GM21381 (cell line): ENCODE results near the gene SHC1.
A peak's percentile ranks its signal among the peaks of the same experiment; 100 is the strongest.

Source experiments
- ATAC-seq: cut with Tn5 transposase; IDR thresholded peaks from one replicate; pipeline ENCODE4 v1.9.1; 2021; ENCODE audit warnings: mild to moderate bottlenecking, moderate library complexity; ENCODE audit not compliant: unreplicated experiment

Gene SHC1

DNA sequence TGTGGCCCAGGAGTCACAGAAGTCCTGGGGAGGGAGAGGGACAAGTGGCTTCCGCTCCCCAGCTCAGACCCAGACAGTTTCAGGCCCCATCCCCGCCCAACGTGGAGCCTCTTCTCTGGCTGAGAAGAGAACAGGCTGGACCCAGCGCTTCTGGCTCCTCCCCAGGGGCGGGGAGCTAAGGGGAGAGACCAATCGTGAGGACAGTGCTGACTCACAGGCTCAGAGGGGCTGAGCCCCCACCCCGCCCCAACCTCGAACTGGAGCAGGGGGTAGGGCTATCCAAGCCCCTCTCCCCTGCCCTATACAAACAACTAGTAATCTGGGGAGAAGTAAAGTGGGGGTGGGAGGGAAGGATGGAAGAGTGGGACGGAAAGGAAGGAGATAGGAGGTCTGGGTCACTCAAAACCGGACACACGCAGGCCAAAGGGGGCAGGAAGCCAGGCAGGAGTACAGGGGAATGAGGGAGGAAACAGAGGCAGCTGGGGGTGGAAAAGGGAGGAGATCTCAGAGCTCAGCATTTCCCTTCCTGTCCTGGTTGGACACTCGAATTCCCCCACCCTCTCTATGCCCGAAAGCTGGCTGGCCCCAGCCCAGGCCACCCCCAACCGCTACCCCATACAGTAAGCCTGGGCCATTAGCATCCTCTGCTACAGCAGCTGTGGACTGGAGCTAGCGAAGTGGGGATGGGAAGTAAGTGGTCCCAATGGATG lies at the start of gene SHC1:
SHC1 (minus strand) TSS at position 117 of the 710 bp plus-strand sequence. CDS start 221 bp downstream, outside the sequence.
- no peak for ATAC-seq

GRCh38 chr1:155019377-155020245 lies 49.1 kb upstream of the SHC1 start:
- no peak for ATAC-seq

DNA sequence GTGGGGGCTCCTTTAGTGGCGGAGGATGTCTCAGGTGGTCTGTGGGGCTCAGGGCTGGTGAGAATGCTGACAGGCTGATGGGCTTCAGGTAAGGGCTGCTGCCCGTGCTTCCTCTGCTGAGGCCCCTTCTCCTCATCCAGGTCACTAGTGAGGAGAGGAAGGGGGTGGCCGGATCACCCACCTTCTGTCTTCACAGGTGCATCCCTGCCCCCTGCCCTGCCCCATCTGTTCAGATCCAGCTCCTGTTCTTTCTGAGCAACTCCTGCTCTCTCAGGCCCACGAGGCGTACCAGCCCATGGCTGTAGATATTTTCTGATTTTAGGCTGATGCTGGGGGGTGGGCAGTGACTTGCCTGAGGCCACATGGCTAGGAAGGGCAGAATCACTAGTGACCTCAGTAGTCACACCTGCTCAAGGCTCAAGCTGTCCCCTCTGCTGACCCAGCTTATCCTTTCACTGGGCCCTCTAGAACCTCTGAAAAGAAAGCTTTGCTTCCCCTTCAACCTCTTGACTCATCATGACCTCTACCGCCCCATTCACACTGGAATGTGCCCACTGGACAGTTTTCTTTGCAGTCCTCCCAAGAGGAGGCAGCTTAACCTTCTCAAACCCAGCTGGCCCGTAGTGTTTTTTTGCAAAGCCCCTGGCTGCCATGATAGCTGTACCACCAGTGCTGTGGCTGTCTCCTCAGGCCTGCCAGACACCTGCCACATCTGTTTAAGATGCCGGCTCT lies 48.2 kb upstream of the SHC1 start:
- no peak for ATAC-seq

DNA sequence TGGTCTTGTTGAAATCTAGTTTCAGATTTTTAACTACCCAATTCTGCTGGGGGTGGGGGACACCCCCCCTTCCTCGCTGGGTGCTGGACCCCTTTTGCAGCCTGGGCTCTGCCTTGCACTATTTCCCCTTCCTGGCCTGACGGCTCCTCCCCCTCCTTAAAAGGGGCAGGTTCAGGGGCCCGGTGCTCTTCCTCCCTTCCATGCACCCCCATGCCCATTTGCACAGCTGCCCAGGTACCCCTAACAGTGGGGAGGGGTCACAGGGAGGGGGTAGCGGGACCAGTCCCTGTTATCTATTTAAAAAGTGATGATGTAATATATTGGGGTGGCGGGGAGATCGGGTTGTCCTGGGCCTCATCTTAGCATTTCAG lies 47.4 kb upstream of the SHC1 start:
- no peak for ATAC-seq

GRCh38 chr1:155017041-155017945 lies 46.7 kb upstream of the SHC1 start:
- ATAC-seq, result peak; percentile 78

DNA sequence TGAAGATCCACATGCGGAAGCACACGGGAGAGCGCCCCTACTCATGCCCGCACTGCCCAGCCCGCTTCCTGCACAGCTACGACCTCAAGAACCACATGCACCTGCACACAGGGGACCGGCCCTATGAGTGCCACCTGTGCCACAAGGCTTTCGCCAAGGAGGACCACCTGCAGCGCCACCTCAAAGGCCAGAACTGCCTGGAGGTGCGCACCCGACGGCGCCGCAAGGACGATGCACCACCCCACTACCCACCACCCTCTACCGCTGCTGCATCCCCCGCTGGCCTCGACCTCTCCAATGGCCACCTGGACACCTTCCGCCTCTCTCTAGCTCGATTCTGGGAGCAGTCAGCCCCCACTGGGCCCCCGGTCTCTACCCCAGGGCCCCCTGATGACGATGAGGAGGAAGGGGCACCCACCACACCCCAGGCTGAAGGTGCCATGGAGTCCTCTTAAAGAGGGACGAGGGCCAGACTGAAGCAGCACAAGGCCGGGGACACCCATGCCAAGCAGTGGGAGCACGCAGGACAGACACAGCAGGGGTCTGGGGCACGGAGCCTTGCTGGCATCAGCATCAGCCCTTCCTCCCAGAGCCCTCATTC lies 45.8 kb upstream of the SHC1 start:
- ATAC-seq, result no peak

DNA sequence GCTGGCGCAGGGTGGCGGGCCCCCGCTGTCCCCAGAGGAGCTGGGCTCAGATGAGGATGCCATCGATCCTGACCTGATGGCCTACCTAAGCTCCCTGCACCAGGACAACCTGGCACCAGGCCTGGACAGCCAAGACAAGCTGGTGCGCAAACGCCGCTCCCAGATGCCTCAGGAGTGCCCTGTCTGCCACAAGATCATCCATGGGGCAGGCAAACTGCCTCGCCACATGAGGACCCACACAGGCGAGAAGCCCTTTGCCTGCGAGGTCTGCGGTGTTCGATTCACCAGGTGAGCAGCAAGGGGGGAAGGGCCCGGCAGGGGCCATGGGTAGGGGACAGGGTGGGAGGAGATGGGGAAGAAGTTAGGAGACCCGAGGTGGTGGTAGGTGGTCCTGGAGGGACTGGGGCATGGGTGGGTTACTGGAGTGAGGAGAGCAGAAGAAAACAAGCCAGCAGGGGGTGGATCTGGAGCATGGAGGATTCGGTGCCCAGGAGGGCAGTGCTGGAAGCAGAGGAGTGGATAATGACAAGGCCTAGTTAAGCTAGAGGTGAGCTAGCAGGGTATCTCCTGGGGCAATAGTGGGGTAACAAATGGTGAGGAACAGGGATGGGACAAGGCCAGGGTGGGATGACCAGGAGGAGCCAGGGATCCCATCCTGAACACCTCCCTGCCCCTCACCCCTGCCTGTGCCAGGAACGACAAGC lies 45.1 kb upstream of the SHC1 start:
- no peak for ATAC-seq

- no peak for ATAC-seq
Observed at GRCh38 chr1:155014709-155015508, 44.4 kb upstream of the SHC1 start.

- no peak for ATAC-seq
Observed at GRCh38 chr1:155013632-155014031, 43.1 kb upstream of the SHC1 start.

DNA sequence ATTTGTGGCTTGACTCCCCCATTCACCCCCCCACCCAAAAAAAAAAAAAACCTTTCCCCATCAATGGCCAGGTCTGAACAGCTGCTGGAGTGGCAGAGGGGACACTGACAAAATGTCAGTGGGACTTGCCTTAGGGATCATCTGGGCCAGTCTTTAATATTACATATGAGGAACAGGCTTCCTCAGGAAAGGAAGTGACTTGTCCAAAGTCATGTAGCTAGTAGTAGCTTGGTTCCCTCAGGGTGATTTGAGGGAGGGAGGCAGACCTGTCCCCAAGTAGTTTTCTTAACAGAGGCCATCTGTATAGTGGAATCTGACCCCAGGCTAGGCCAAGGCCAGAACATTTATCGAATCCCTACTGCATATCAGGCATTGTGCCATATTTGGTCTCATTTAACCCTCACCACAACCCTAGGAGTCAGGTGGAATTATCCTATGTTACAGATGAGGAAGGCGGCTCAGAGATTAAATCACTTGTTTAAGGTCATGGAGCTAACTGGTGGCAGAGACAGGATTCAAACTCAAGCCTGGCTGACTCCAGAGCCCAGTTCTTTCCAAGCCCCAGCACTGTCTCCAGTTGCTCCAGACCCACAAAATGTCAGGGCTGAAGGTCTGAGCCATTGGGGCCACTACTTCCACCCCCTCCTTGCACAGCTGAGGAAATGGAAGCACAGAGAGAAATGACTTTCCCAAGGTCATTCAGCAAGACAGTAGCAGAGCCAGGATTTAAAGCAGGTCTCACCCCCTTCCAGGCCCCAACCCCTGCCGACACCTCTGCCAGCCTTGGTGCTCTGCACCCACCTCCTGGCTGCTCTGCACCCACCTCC lies 42.4 kb upstream of the SHC1 start:
- no peak for ATAC-seq

- ATAC-seq, result no peak
Observed at GRCh38 chr1:155012026-155012546, 41.5 kb upstream of the SHC1 start.

- no peak for ATAC-seq
Observed at GRCh38 chr1:155011437-155012025, 41.0 kb upstream of the SHC1 start.

DNA sequence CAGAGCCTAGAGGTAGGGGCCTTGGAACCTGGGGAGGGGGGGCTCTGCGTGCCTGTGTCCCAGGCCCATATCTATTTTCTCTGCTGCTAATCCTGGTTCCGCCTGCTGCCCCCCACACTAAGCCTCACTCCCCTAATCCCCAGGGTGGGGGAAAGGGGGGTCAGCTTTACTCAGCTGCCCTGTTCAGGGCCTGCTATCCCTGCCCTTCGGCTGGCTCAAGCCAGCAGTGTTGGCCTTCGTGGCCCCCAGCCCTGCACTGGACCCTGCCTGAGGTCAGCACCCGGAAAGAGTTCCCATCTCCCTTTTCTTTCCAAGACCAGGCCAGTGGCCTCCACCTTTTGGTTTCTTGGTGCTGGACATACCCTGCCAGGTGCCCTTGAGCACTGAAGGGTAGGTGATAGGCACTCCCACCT lies 40.5 kb upstream of the SHC1 start:
- ATAC-seq, result no peak

DNA sequence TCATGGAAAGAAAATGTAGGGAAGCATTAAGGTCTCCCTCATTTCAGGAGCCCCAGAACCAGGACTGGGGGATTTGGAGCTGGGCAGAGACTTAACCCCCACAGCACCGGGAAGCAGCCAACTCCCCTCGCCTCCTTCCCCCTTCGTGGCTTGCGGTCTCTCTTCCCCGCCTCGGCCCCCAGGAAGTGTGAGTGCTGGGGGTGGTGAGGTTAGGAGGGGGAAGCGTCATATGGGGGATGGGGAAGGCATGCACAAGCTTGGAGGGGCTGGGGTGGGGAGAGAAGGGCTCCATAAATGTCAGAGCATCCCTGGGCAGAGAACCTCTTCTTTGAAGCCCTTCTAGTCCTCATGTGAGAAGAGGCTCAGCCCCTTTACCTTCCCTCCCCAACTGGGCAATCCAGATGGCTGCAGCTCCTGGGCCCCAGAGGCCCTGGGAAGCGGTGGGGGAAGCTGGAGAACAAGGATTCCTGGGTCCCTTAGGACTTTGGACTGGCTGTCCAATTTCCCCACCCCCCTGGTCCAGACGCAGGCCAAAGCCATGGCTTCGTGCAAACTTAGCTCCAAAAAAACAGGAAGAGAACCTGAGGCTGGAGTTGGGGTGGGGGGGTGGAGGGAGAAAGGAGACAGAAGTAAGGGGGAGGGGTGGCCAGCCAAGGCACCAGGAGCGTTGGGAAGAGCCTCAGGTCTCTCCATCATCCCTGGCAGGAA lies 39.8 kb upstream of the SHC1 start:
- no peak for ATAC-seq

GRCh38 chr1:155009742-155010141 lies 39.2 kb upstream of the SHC1 start:
- ATAC-seq, result no peak

DNA sequence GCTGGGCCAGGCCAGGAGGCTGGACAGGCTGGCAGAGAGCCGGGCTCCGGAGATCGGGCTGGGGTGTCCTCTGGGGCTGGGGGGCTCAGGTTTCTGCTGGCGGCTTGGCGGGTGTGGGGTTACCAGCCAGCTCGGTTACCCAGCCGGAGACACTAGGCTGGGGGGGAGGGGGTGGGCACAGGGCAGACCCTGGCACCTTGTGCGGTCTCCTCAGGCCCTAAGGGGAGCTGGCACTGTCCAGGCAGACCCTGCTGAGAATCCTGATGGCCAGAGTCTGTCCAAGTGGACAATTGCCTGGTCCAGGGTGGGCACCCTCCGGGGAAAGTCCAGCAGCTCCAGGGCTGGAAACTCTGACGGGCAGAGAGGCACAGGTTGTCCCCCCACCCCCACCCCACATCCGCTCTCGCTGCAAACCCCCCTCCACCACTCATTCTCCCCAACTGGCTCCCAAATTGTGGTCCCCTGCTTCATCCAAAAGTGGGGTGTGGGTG lies 38.7 kb upstream of the SHC1 start:
- ATAC-seq, result no peak
